ENCODE measurements around the gene PGC. TPM values are rescaled to one million over a fixed set of nuclear protein-coding genes. Genes with fewer than 3 reads are reported as not detected.

PGC gene
- total and polyA plus RNA-seq, 9 of the 15 experiments (the other 6 are each of a cell fraction or from before 2014, with no cell fraction given): 0.17 to 0.40 TPM; not detected in 7

DNA sequence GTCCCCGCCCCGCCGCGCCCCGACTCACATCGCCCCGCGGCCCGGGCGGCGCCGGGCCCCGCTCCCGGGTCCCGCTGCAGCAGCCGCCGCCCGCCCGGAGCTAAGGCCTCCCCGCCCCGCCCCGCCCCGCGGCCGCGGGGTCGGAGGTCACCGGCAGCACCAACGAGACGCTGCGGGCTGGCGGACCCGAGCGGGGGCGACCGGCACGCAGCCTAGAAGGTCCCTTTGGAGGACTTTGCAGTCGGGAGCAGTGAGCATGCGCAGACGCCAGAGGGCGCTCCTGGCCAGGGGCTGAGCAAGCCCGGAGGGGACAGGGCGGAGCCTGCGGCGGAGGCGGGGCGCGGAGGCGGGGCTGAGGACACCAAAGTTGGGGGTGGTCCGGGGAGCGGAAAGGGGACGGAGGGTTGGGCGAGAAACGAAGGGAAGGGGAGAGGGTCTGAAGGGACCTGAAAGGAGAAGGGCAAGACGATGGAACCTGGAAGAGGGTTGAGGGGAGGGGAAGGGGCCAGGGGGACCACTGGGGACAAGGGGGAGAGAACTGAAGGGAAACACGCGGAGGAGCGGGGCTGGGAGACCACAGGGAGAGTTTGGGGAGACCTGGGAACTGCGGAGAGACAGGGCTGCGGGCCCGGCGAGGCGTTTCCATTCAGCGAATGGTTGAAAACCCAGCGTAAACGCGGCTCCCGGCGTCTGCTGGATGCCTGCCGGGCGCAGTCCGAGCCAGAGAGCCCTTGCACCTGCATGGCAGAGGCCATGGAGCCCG lies 32.8 kb upstream of the PGC start, which contains the start of gene FRS3 (continued):
- TF ChIP-seq FOXP4 (CRISPR knock-in tag; IDR thresholded peaks at IDR 0.05; ENCODE audit: borderline replicate concordance) (no peak), MAFK (IDR thresholded peaks at IDR 0.05; ENCODE audit: low read length) (peak; percentile 39; the same call in 1 of the 2 replicates), FOXK1 (CRISPR knock-in tag; IDR thresholded peaks at IDR 0.05; ENCODE audit: borderline replicate concordance) (0 out of 2 replicates have a peak, but pooled peaks have one; percentile 18), EP400 (IDR thresholded peaks at IDR 0.05) (peak; percentile 39; the same call in 1 of the 2 replicates), XRCC3 (IDR thresholded peaks at IDR 0.05) (no peak), SMAD3 (CRISPR knock-in tag; conservative IDR thresholded peaks at IDR 0.05) (no peak), FOXA3 (CRISPR knock-in tag; conservative IDR thresholded peaks at IDR 0.05 in 1 of 2, IDR thresholded peaks at IDR 0.05 in 1 of 2) (peak in 1 of 2 experiments; percentile 74; a peak in 1 of 4 replicates), CBX1 (IDR thresholded peaks at IDR 0.05; ENCODE audit: low read depth) (peak; percentile 74; the same call in 1 of the 2 replicates), E2F1 (CRISPR knock-in tag; IDR thresholded peaks at IDR 0.05) (0 out of 2 replicates have a peak, but pooled peaks have one; percentile 38), TAL1 (IDR thresholded peaks at IDR 0.05) (peak; percentile 20; the same call in 1 of the 2 replicates), FOXJ2 (tag; IDR thresholded peaks at IDR 0.05) (0 out of 2 replicates have a peak, but pooled peaks have one; percentile 17), ZNF384 (IDR thresholded peaks at IDR 0.05; ENCODE audit: low read depth, low read length) (peak; percentile 55; the same call in 1 of the 2 replicates), ESRRA (IDR thresholded peaks at IDR 0.05; ENCODE audit: borderline replicate concordance, low read depth) (peak; percentile 72; the same call in 1 of the 2 replicates), PRMT5 (CRISPR knock-in tag; IDR thresholded peaks at IDR 0.05) (no peak), GTF2F1 (IDR thresholded peaks at IDR 0.05; ENCODE audit: low read depth, low read length) (no peak), POLR2H (tag; IDR thresholded peaks at IDR 0.05; ENCODE audit: low read depth) (no peak), ZBTB5 (IDR thresholded peaks at IDR 0.05) (peak; percentile 63; the same call in 1 of the 2 replicates), ZBTB17 (CRISPR knock-in tag; IDR thresholded peaks at IDR 0.05) (no peak), TBL1XR1 (IDR thresholded peaks at IDR 0.05; ENCODE audit: low read length in 2 of 2) (peak; percentile 74 to 85; a peak in 3 of 4 replicates), STAG1 (CRISPR knock-in tag; IDR thresholded peaks at IDR 0.05; ENCODE audit: borderline replicate concordance) (peak; percentile 99)
- TF ChIP-seq, protein P1, sequence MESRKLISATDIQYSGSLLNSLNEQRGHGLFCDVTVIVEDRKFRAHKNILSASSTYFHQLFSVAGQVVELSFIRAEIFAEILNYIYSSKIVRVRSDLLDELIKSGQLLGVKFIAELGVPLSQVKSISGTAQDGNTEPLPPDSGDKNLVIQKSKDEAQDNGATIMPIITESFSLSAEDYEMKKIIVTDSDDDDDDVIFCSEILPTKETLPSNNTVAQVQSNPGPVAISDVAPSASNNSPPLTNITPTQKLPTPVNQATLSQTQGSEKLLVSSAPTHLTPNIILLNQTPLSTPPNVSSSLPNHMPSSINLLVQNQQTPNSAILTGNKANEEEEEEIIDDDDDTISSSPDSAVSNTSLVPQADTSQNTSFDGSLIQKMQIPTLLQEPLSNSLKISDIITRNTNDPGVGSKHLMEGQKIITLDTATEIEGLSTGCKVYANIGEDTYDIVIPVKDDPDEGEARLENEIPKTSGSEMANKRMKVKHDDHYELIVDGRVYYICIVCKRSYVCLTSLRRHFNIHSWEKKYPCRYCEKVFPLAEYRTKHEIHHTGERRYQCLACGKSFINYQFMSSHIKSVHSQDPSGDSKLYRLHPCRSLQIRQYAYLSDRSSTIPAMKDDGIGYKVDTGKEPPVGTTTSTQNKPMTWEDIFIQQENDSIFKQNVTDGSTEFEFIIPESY (CRISPR knock-in tag; IDR thresholded peaks at IDR 0.05): peak; percentile 85
